ENCODE data around the gene GTF3C1.

GRCh38 chr16:27449434-27450195 lies 100.1 kb downstream of the GTF3C1 start:
- TF ChIP-seq CTCF (IDR thresholded peaks at IDR 0.05), result no peak
- TF ChIP-seq ZFX (IDR thresholded peaks at IDR 0.05; ENCODE audit: borderline replicate concordance), result no peak

Data from 22Rv1 (cell line).